GM23338 (cell line): ENCODE results near the gene KANK4. TPM values are rescaled to one million over a fixed set of nuclear protein-coding genes. Genes with fewer than 3 reads are reported as not detected.

Experiments
- ATAC-seq: fragments of 200-7000 bp; cut with Tn5 transposase; 3 replicates; pipeline ENCODE4 v1.9.1; 2020
- DNase-seq: peaks from one replicate; pipeline ENCODE4 v3.0.0-alpha.2; 2015; ENCODE audit warnings: low spot score
- H2AFZ ChIP-seq: fragments of 200-600 bp; sonication (generic); 2 replicates; pipeline ENCODE4 v1.8.0; 2016; ENCODE audit warnings: antibody characterized with exemption, mild to moderate bottlenecking, moderate library complexity
- H3F3A ChIP-seq: fragments of 200-600 bp; sonication (generic); replicated peaks from 2 replicates; pipeline ENCODE4 v1.8.0; 2017; ENCODE audit warnings: antibody characterized with exemption, mixed run types, low read depth
- H3K27ac ChIP-seq: fragments of 200-600 bp; sonication (generic); 2 replicates; pipeline ENCODE4 v1.6.1; 2016; ENCODE audit warnings: low read depth
- H3K27me3 ChIP-seq: fragments of 200-600 bp; sonication (generic); 2 replicates; pipeline ENCODE4 v1.8.0; 2016; ENCODE audit warnings: mild to moderate bottlenecking, mixed run types, moderate library complexity; ENCODE audit not compliant: insufficient read depth
- H3K36me3 ChIP-seq: fragments of 200-600 bp; sonication (generic); 2 replicates; pipeline ENCODE4 v1.8.0; 2016; ENCODE audit warnings: mild to moderate bottlenecking; ENCODE audit not compliant: insufficient read depth
- H3K4me1 ChIP-seq: fragments of 200-600 bp; sonication (generic); 2 replicates; pipeline ENCODE4 v1.8.0; 2016; ENCODE audit warnings: mild to moderate bottlenecking, moderate library complexity; ENCODE audit not compliant: insufficient read depth
- H3K4me2 ChIP-seq: fragments of 200-600 bp; sonication (generic); 2 replicates; pipeline ENCODE4 v1.7.1; 2017; ENCODE audit warnings: mixed run types
- H3K4me3 ChIP-seq: fragments of 200-600 bp; sonication (generic); 2 replicates; pipeline ENCODE4 v1.6.1; 2016; ENCODE audit warnings: mixed run types
- H3K79me2 ChIP-seq: fragments of 200-600 bp; sonication (generic); replicated peaks from 2 replicates; pipeline ENCODE4 v1.8.0; 2017; ENCODE audit warnings: mild to moderate bottlenecking; ENCODE audit not compliant: insufficient read depth
- H3K9me2 ChIP-seq: fragments of 200-600 bp; sonication (generic); 2 replicates; pipeline ENCODE4 v1.8.0; 2017; ENCODE audit not compliant: insufficient read depth
- H4K20me1 ChIP-seq: fragments of 200-600 bp; sonication (generic); replicated peaks from 2 replicates; pipeline ENCODE4 v1.8.0; 2017; ENCODE audit warnings: mild to moderate bottlenecking; ENCODE audit not compliant: insufficient read depth
- H3K27ac Mint-ChIP-seq: 2 replicates; pipeline ENCODE4 v1.8.0; 2020; ENCODE audit warnings: inconsistent platforms, mild to moderate bottlenecking, moderate library complexity, mixed read lengths
- H3K27me3 Mint-ChIP-seq: 3 replicates; pipeline ENCODE4 v1.8.0; 2022; ENCODE audit warnings: low read depth, mild to moderate bottlenecking, moderate library complexity, mixed read lengths, inconsistent platforms; ENCODE audit not compliant: insufficient read depth, poor library complexity
- H3K36me3 Mint-ChIP-seq: 3 replicates; pipeline ENCODE4 v1.8.0; 2021; ENCODE audit warnings: low read depth, mild to moderate bottlenecking, inconsistent platforms, moderate library complexity, mixed read lengths
- H3K4me1 Mint-ChIP-seq: 3 replicates; pipeline ENCODE4 v1.8.0; 2020; ENCODE audit warnings: mild to moderate bottlenecking, inconsistent platforms, mixed read lengths
- H3K4me3 Mint-ChIP-seq: 3 replicates; pipeline ENCODE4 v1.8.0; 2021; ENCODE audit warnings: moderate library complexity, mild to moderate bottlenecking, inconsistent platforms, mixed read lengths
- H3K9me3 Mint-ChIP-seq: 3 replicates; pipeline ENCODE4 v1.8.0; 2020; ENCODE audit warnings: moderate library complexity, mild to moderate bottlenecking, inconsistent platforms, mixed read lengths
- CREB1 ChIP-seq: fragments of 250-450 bp; sonication (Bioruptor Pico); IDR thresholded peaks from 2 replicates; pipeline ENCODE4 v1.5.0; 2020; ENCODE audit warnings: low read depth, mild to moderate bottlenecking, moderate library complexity
- EZH2 ChIP-seq: fragments of 200-600 bp; sonication (generic); IDR thresholded peaks from one replicate; pipeline ENCODE4 v1.8.0; 2017; ENCODE audit warnings: antibody characterized with exemption, mild to moderate bottlenecking, low read depth; ENCODE audit not compliant: unreplicated experiment
- EZH2phosphoT487 ChIP-seq: fragments of 200-600 bp; sonication (generic); IDR thresholded peaks from one replicate; pipeline ENCODE4 v1.8.1; 2018; ENCODE audit warnings: antibody characterized with exemption; ENCODE audit not compliant: unreplicated experiment
- JUNB ChIP-seq: IDR thresholded peaks from one replicate; pipeline ENCODE4 v1.6.1; 2016; ENCODE audit warnings: antibody characterized with exemption; ENCODE audit not compliant: unreplicated experiment
- NANOG ChIP-seq: IDR thresholded peaks from 2 replicates; pipeline ENCODE4 v1.6.1; 2016; ENCODE audit warnings: antibody characterized with exemption, borderline replicate concordance
- POLR2AphosphoS5 ChIP-seq: IDR thresholded peaks from 2 replicates; pipeline ENCODE4 v1.6.1; 2016; ENCODE audit warnings: antibody characterized with exemption, low read depth
- ZNF114 ChIP-seq: fragments of 250-450 bp; sonication (Bioruptor Pico); IDR thresholded peaks from 2 replicates; pipeline ENCODE4 v1.5.0; 2020; ENCODE audit warnings: mild to moderate bottlenecking, moderate library complexity
- polyA plus RNA-seq: library from polyadenylated mRNA; unstranded; fragments of >200 nt; fragmentation: Nextera tagmentation; extraction: Ambion mirVana; gene quantifications from 2 replicates; pipeline ENCODE4 v1.2.1, GENCODE V29; 2016
- total RNA-seq: library from RNA; depleted of rRNA; stranded (reverse); fragments of >200 nt; shearing (Covaris generic); gene quantifications from 2 replicates; pipeline ENCODE4 v1.2.3, GENCODE V29; 2014
- TF ChIP-seq, protein P1 (sequence below): fragments of 250-450 bp; sonication (Bioruptor Pico); IDR thresholded peaks from 2 replicates; pipeline ENCODE4 v1.5.0; 2020; ENCODE audit warnings: mild to moderate bottlenecking, moderate library complexity
- TF ChIP-seq, protein P2 (sequence below), 2 experiments: fragments of 200-600 bp in 1 of 2; sonication (generic) in 1 of 2; conservative IDR thresholded peaks; 2 replicates each; pipeline versions ENCODE4 v1.5.1 to v1.6.1; 2016 to 2017; ENCODE audit warnings: antibody characterized with exemption in 2 of 2, low read depth in 2 of 2, mild to moderate bottlenecking in 2 of 2, moderate library complexity in 1 of 2
- TF ChIP-seq, protein P3 (sequence below): IDR thresholded peaks from 2 replicates; pipeline ENCODE4 v1.6.1; 2016; ENCODE audit warnings: antibody characterized with exemption

Gene KANK4
- total and polyA plus RNA-seq, 2 experiments from 2014 or later = 0.31 to 0.42 TPM

DNA sequence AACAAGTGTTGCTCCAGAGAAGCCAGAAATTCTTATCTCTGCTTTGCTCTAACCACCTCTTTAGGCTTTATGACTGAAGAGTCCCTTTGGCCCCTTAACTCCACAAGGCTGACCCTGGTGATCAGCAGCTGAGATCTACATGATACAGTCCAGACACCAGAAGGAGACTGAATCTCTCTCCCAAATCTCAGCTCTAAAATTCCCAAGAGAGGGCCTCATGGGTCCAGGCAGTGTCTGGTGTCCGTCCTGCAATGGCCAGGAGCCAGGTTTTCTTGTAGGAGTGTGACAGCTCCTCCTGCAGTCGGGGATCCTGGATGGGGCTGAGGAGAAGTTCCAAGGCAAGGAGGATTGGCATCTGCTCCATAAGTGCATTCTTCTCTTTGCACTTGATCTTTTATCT is 89.3 kb downstream of the KANK4 start (continued):
- TF ChIP-seq, protein P1, sequence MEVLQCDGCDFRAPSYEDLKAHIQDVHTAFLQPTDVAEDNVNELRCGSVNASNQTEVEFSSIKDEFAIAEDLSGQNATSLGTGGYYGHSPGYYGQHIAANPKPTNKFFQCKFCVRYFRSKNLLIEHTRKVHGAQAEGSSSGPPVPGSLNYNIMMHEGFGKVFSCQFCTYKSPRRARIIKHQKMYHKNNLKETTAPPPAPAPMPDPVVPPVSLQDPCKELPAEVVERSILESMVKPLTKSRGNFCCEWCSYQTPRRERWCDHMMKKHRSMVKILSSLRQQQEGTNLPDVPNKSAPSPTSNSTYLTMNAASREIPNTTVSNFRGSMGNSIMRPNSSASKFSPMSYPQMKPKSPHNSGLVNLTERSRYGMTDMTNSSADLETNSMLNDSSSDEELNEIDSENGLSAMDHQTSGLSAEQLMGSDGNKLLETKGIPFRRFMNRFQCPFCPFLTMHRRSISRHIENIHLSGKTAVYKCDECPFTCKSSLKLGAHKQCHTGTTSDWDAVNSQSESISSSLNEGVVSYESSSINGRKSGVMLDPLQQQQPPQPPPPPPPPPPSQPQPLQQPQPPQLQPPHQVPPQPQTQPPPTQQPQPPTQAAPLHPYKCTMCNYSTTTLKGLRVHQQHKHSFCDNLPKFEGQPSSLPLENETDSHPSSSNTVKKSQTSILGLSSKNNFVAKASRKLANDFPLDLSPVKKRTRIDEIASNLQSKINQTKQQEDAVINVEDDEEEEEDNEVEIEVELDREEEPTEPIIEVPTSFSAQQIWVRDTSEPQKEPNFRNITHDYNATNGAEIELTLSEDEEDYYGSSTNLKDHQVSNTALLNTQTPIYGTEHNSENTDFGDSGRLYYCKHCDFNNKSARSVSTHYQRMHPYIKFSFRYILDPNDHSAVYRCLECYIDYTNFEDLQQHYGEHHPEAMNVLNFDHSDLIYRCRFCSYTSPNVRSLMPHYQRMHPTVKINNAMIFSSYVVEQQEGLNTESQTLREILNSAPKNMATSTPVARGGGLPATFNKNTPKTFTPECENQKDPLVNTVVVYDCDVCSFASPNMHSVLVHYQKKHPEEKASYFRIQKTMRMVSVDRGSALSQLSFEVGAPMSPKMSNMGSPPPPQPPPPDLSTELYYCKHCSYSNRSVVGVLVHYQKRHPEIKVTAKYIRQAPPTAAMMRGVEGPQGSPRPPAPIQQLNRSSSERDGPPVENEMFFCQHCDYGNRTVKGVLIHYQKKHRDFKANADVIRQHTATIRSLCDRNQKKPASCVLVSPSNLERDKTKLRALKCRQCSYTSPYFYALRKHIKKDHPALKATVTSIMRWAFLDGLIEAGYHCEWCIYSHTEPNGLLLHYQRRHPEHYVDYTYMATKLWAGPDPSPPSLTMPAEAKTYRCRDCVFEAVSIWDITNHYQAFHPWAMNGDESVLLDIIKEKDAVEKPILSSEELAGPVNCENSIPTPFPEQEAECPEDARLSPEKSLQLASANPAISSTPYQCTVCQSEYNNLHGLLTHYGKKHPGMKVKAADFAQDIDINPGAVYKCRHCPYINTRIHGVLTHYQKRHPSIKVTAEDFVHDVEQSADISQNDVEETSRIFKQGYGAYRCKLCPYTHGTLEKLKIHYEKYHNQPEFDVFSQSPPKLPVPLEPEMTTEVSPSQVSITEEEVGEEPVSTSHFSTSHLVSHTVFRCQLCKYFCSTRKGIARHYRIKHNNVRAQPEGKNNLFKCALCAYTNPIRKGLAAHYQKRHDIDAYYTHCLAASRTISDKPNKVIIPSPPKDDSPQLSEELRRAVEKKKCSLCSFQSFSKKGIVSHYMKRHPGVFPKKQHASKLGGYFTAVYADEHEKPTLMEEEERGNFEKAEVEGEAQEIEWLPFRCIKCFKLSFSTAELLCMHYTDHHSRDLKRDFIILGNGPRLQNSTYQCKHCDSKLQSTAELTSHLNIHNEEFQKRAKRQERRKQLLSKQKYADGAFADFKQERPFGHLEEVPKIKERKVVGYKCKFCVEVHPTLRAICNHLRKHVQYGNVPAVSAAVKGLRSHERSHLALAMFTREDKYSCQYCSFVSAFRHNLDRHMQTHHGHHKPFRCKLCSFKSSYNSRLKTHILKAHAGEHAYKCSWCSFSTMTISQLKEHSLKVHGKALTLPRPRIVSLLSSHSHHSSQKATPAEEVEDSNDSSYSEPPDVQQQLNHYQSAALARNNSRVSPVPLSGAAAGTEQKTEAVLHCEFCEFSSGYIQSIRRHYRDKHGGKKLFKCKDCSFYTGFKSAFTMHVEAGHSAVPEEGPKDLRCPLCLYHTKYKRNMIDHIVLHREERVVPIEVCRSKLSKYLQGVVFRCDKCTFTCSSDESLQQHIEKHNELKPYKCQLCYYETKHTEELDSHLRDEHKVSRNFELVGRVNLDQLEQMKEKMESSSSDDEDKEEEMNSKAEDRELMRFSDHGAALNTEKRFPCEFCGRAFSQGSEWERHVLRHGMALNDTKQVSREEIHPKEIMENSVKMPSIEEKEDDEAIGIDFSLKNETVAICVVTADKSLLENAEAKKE (CRISPR knock-in tag) = no peak
- no peak for TF ChIP-seq JUNB

DNA sequence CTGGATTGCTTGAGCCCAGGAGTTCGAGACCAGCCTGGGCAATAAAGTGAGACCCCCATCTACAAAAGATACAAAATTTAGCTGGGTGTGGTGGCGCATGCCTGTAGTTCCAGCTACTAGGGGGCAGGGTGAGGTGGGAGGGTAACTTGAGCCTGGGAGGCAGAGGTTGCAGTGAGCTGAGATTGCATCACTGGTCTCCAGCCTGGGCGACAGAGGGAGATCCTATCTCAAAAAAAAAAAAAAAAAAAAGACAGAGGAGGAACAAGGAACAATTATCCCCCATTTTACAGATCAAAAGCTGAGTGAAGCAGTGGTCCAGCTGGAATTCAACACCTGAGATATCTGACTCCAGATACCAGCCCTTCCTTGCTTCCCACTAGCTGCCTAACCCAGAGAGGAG is 89.8 kb downstream of the KANK4 start:
- Histone ChIP-seq H3K27me3 (no peaks in the 10 kb centered on the region), H3K4me1 (peaks cover 60% of the 10 kb centered on the region), H3K27ac (peak overlapping the region; percentile 94), H3F3A (peaks cover 46% of the 10 kb centered on the region), H3K36me3 (peaks cover 20% of the 10 kb centered on the region), H3K79me2 (no peaks in the 10 kb centered on the region), H3K9me2 (no peaks in the 10 kb centered on the region), H4K20me1 (0 out of 2 replicates have a peak, but pooled peaks cover 6% of the 10 kb centered on the region), H2AFZ (no peak overlapping the region), H3K4me2 (peak overlapping the region; percentile 67), H3K4me3 (no peak overlapping the region)
- Mint-ChIP-seq H3K27me3 (peaks cover 2% of the 10 kb centered on the region), H3K36me3 (peaks cover 50% of the 10 kb centered on the region), H3K27ac (peak overlapping the region; percentile 74; the same call in 1 of the 2 replicates), H3K4me1 (peaks cover 51% of the 10 kb centered on the region), H3K9me3 (no peaks in the 10 kb centered on the region), H3K4me3 (no peak overlapping the region)
- peak; percentile 62 for ATAC-seq
- no peak for DNase-seq
- TF ChIP-seq NANOG (no peak), POLR2AphosphoS5 (no peak; the same call in 1 of the 2 replicates), ZNF114 (CRISPR knock-in tag) (no peak), EZH2 (no peak), EZH2phosphoT487 (no peak), CREB1 (CRISPR knock-in tag) (no peak)
- TF ChIP-seq, protein P2, sequence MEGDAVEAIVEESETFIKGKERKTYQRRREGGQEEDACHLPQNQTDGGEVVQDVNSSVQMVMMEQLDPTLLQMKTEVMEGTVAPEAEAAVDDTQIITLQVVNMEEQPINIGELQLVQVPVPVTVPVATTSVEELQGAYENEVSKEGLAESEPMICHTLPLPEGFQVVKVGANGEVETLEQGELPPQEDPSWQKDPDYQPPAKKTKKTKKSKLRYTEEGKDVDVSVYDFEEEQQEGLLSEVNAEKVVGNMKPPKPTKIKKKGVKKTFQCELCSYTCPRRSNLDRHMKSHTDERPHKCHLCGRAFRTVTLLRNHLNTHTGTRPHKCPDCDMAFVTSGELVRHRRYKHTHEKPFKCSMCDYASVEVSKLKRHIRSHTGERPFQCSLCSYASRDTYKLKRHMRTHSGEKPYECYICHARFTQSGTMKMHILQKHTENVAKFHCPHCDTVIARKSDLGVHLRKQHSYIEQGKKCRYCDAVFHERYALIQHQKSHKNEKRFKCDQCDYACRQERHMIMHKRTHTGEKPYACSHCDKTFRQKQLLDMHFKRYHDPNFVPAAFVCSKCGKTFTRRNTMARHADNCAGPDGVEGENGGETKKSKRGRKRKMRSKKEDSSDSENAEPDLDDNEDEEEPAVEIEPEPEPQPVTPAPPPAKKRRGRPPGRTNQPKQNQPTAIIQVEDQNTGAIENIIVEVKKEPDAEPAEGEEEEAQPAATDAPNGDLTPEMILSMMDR (conservative IDR thresholded peaks at IDR 0.05; ENCODE audit: low read depth in 2 of 2) = no peak
- TF ChIP-seq, protein P3, sequence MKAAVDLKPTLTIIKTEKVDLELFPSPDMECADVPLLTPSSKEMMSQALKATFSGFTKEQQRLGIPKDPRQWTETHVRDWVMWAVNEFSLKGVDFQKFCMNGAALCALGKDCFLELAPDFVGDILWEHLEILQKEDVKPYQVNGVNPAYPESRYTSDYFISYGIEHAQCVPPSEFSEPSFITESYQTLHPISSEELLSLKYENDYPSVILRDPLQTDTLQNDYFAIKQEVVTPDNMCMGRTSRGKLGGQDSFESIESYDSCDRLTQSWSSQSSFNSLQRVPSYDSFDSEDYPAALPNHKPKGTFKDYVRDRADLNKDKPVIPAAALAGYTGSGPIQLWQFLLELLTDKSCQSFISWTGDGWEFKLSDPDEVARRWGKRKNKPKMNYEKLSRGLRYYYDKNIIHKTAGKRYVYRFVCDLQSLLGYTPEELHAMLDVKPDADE = no peak
